ENCODE data around the gene CCR5AS.

The CCR5AS gene

GRCh38 chr3:46399098-46399497, 7.8 kb downstream of the CCR5AS start:
- no peaks in the 10 kb centered on the region for H3K9me3 ChIP-seq (ENCODE audit: low read depth)
- no peaks in the 10 kb centered on the region for H3K36me3 ChIP-seq (replicated peaks; ENCODE audit: insufficient read depth, low read depth)
- no peak overlapping the region for H2AFZ ChIP-seq
- H3K27me3 ChIP-seq: peaks cover 21% of the 10 kb centered on the region
- H3K4me1 ChIP-seq (ENCODE audit: insufficient read depth): no peaks in the 10 kb centered on the region
- H3K4me2 ChIP-seq: no peak overlapping the region
- H4K20me1 ChIP-seq (ENCODE audit: insufficient read depth, poor library complexity, severe bottlenecking): no peaks in the 10 kb centered on the region
- DNase-seq (ENCODE audit: low spot score): no peak
- no peaks in the 10 kb centered on the region for H3K79me2 ChIP-seq
- no peak overlapping the region for H3K27ac ChIP-seq
- TF ChIP-seq EZH2 (IDR thresholded peaks at IDR 0.05; ENCODE audit: borderline replicate concordance) (no peak), EZH2phosphoT487 (IDR thresholded peaks at IDR 0.05; ENCODE audit: low read depth, severe bottlenecking, unreplicated experiment) (no peak)
- TF ChIP-seq, protein P1, sequence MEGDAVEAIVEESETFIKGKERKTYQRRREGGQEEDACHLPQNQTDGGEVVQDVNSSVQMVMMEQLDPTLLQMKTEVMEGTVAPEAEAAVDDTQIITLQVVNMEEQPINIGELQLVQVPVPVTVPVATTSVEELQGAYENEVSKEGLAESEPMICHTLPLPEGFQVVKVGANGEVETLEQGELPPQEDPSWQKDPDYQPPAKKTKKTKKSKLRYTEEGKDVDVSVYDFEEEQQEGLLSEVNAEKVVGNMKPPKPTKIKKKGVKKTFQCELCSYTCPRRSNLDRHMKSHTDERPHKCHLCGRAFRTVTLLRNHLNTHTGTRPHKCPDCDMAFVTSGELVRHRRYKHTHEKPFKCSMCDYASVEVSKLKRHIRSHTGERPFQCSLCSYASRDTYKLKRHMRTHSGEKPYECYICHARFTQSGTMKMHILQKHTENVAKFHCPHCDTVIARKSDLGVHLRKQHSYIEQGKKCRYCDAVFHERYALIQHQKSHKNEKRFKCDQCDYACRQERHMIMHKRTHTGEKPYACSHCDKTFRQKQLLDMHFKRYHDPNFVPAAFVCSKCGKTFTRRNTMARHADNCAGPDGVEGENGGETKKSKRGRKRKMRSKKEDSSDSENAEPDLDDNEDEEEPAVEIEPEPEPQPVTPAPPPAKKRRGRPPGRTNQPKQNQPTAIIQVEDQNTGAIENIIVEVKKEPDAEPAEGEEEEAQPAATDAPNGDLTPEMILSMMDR (IDR thresholded peaks at IDR 0.05; ENCODE audit: poor library complexity): no peak
- H3K9me2 ChIP-seq (replicated peaks; ENCODE audit: insufficient read depth): no peaks in the 10 kb centered on the region
- WGBS (ENCODE audit: low lambda C conversion rate, missing lambda C conversion rate): 74% methylated on average over 2 of the region's 2 CpGs
- no peak overlapping the region for H3K4me3 ChIP-seq

GRCh38 chr3:46398186-46398955, 8.5 kb downstream of the CCR5AS start:
- DNase-seq (ENCODE audit: low spot score): no peak
- H3K4me1 ChIP-seq (ENCODE audit: insufficient read depth): no peaks in the 10 kb centered on the region
- no peaks in the 10 kb centered on the region for H3K9me3 ChIP-seq (ENCODE audit: low read depth)
- H3K79me2 ChIP-seq: no peaks in the 10 kb centered on the region
- peaks cover 18% of the 10 kb centered on the region for H3K27me3 ChIP-seq
- no peak overlapping the region for H3K4me3 ChIP-seq
- no peaks in the 10 kb centered on the region for H3K9me2 ChIP-seq (replicated peaks; ENCODE audit: insufficient read depth)
- no peak overlapping the region for H3K27ac ChIP-seq
- TF ChIP-seq EZH2phosphoT487 (IDR thresholded peaks at IDR 0.05; ENCODE audit: low read depth, severe bottlenecking, unreplicated experiment) (no peak), EZH2 (IDR thresholded peaks at IDR 0.05; ENCODE audit: borderline replicate concordance) (no peak)
- TF ChIP-seq, protein P1 (IDR thresholded peaks at IDR 0.05; ENCODE audit: poor library complexity): no peak
- H4K20me1 ChIP-seq (ENCODE audit: insufficient read depth, poor library complexity, severe bottlenecking): no peaks in the 10 kb centered on the region
- 89% methylated on average over 6 of the region's 6 CpGs for WGBS (ENCODE audit: low lambda C conversion rate, missing lambda C conversion rate)
- no peak overlapping the region for H2AFZ ChIP-seq
- H3K4me2 ChIP-seq: no peak overlapping the region
- no peaks in the 10 kb centered on the region for H3K36me3 ChIP-seq (replicated peaks; ENCODE audit: insufficient read depth, low read depth)

DNA sequence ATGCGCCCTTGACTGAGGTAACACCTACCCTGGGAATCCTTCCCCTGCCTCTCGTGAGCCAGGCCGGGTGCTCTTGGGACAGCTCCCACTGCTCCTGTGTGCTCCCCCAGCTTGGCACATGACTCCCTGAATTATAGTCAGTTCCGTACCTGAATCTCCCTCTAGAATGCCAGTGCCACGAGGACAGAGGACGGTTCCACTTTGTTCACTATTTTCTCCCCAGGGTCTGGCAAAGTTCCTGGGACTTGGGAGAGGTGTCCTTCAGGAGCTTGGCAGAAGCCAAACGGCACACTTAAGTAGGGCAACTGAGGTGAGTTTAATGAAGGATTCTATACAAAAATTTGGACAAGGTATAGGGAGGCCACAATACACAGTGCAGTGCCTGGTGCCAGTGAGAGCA, 9.8 kb downstream of the CCR5AS start:
- Histone ChIP-seq H3K4me2 (no peak overlapping the region), H3K4me1 (ENCODE audit: insufficient read depth) (no peaks in the 10 kb centered on the region), H4K20me1 (ENCODE audit: insufficient read depth, poor library complexity, severe bottlenecking) (no peaks in the 10 kb centered on the region), H2AFZ (no peak overlapping the region), H3K9me2 (replicated peaks; ENCODE audit: insufficient read depth) (no peaks in the 10 kb centered on the region), H3K27ac (no peak overlapping the region), H3K79me2 (no peaks in the 10 kb centered on the region), H3K27me3 (peaks cover 16% of the 10 kb centered on the region), H3K36me3 (replicated peaks; ENCODE audit: insufficient read depth, low read depth) (no peaks in the 10 kb centered on the region), H3K9me3 (ENCODE audit: low read depth) (no peaks in the 10 kb centered on the region), H3K4me3 (no peak overlapping the region)
- TF ChIP-seq, protein P1 (IDR thresholded peaks at IDR 0.05; ENCODE audit: poor library complexity): no peak
- TF ChIP-seq EZH2 (IDR thresholded peaks at IDR 0.05; ENCODE audit: borderline replicate concordance): no peak
- TF ChIP-seq EZH2phosphoT487 (IDR thresholded peaks at IDR 0.05; ENCODE audit: low read depth, severe bottlenecking, unreplicated experiment): no peak
- no peak for DNase-seq (ENCODE audit: low spot score)
- 91% methylated on average over 7 of the region's 7 CpGs for WGBS (ENCODE audit: low lambda C conversion rate, missing lambda C conversion rate)

Data from hepatocyte (in vitro differentiated cells).